HCT116 (cell line): ENCODE measurements around the gene C2orf81. TPM values are rescaled to one million over a fixed set of nuclear protein-coding genes. Genes with fewer than 3 reads are reported as not detected.
"Not testable (repeated sequence)": the region's sequence is repeated elsewhere in the genome, so short reads cannot be mapped to it uniquely, and the experiment has no call there.

Experiments
- ATAC-seq: fragments of 200-7000 bp; cut with Tn5 transposase; 2 replicates; pipeline ENCODE4 v1.9.1; 2020; ENCODE audit warnings: mild to moderate bottlenecking, moderate library complexity
- BruUV-seq: library from RNA; stranded (reverse); fragments of 400-500 nt; replicated peaks from 2 replicates; lab custom pipeline; 2021; lab: Mats Ljungman, UMichigan
- CTCF ChIA-PET: fragments of 300-600 bp; sonication (Branson Sonifier 250); formaldehyde crosslinking; loops from one replicate; lab custom pipeline; 2021; ENCODE audit warnings: antibody characterized with exemption; lab: Charles Lee
- POLR2A ChIA-PET: fragments of 300-600, 350-600 bp; sonication (Branson Sonifier 250); formaldehyde crosslinking; loops from one replicate; lab custom pipeline; 2021; ENCODE audit warnings: antibody characterized with exemption; lab: Charles Lee
- RAD21 ChIA-PET, 2 experiments: fragments of 300-600 bp; sonication (Branson Sonifier 250); formaldehyde crosslinking; loops; one replicate each; lab custom pipeline; 2023; ENCODE audit warnings: low total read pairs in 2 of 2; ENCODE audit not compliant: uncharacterized antibody in 2 of 2, unreplicated experiment in 2 of 2, low non-redundant PET in 1 of 2; lab: Charles Lee
- DNase-seq: peaks from one replicate; pipeline ENCODE4 v3.0.0-alpha.2; 2010; ENCODE audit warnings: low read depth, low spot score
- H2AFZ ChIP-seq: fragments of 200-600 bp; shearing (Covaris generic), sonication (generic); 2 replicates; pipeline ENCODE4 v1.6.1; 2017; ENCODE audit warnings: low read depth, mixed run types, mixed read lengths, antibody characterized with exemption, low read length; ENCODE audit not compliant: poor library complexity, severe bottlenecking
- H3K27ac ChIP-seq: 2 replicates; pipeline ENCODE4 v1.5.1; 2012; ENCODE audit warnings: low read depth, low read length
- H3K27me3 ChIP-seq: fragments of 200-600 bp; sonication (generic); 2 replicates; pipeline ENCODE4 v1.6.1; 2016; ENCODE audit warnings: mixed run types, low read length, mixed read lengths; ENCODE audit not compliant: insufficient read depth
- H3K36me3 ChIP-seq, 2 experiments: fragments of 200-500 bp in 1 of 2; fragments of 200-600 bp in 1 of 2; sonication (Bioruptor generic) in 1 of 2; sonication (generic) in 1 of 2; 2 replicates each; pipeline versions ENCODE4 v1.5.1 to v1.6.1; 2014 to 2016; ENCODE audit warnings: low read length in 2 of 2, inconsistent platforms in 1 of 2, mixed read lengths in 1 of 2, mixed run types in 1 of 2; ENCODE audit not compliant: insufficient read depth in 2 of 2, control insufficient read depth in 1 of 2
- H3K4me1 ChIP-seq, 2 experiments: fragments of 200-600 bp in 1 of 2; sonication (generic) in 1 of 2; 2 replicates each; pipeline versions ENCODE4 v1.5.1 to v1.6.1; 2012 to 2017; ENCODE audit warnings: low read length in 2 of 2, inconsistent platforms in 1 of 2, mild to moderate bottlenecking in 1 of 2, mixed read lengths in 1 of 2, mixed run types in 1 of 2, moderate library complexity in 1 of 2; ENCODE audit not compliant: insufficient read depth in 2 of 2, control insufficient read depth in 1 of 2
- H3K4me2 ChIP-seq: fragments of 200-600 bp; sonication (generic); 2 replicates; pipeline ENCODE4 v1.6.1; 2017; ENCODE audit warnings: mixed run types, low read length, mixed read lengths
- H3K4me3 ChIP-seq, 2 experiments: fragments of 200-600 bp in 1 of 2; sonication (generic) in 1 of 2; replicated peaks in 1 of 2; 2 replicates each; pipeline ENCODE4 v1.5.1; 2011 to 2016; ENCODE audit warnings: low read length in 2 of 2, control low read depth in 1 of 2, low read depth in 1 of 2, mild to moderate bottlenecking in 1 of 2, mixed read lengths in 1 of 2, mixed run types in 1 of 2
- H3K79me2 ChIP-seq: fragments of 200-600 bp; sonication (generic); 2 replicates; pipeline ENCODE4 v1.6.1; 2017; ENCODE audit warnings: mild to moderate bottlenecking, mixed run types, low read length, moderate library complexity, mixed read lengths; ENCODE audit not compliant: insufficient read depth
- H3K9ac ChIP-seq: fragments of 200-600 bp; sonication (generic); 2 replicates; pipeline ENCODE4 v1.6.1; 2016; ENCODE audit warnings: low read length, mixed read lengths
- H3K9me2 ChIP-seq: fragments of 200-600 bp; sonication (generic), shearing (Covaris generic); 2 replicates; pipeline ENCODE4 v1.6.1; 2017; ENCODE audit warnings: mixed run types, mild to moderate bottlenecking, moderate library complexity; ENCODE audit not compliant: insufficient read depth
- H3K9me3 ChIP-seq, 2 experiments: fragments of 200-500 bp in 1 of 2; fragments of 200-600 bp in 1 of 2; sonication (Bioruptor generic) in 1 of 2; sonication (generic) in 1 of 2; 2 replicates each; pipeline ENCODE4 v1.6.1; 2014 to 2017; ENCODE audit warnings: low read length in 2 of 2, mixed read lengths in 2 of 2, inconsistent platforms in 1 of 2, low read depth in 1 of 2, mild to moderate bottlenecking in 1 of 2, mixed run types in 1 of 2, moderate library complexity in 1 of 2; ENCODE audit not compliant: control insufficient read depth in 1 of 2, insufficient read depth in 1 of 2
- H4K20me1 ChIP-seq: fragments of 200-600 bp; sonication (generic), shearing (Covaris generic); 2 replicates; pipeline ENCODE4 v1.6.1; 2017; ENCODE audit warnings: mixed run types, mild to moderate bottlenecking, moderate library complexity; ENCODE audit not compliant: insufficient read depth
- SP1 ChIP-seq: IDR thresholded peaks from 2 replicates; pipeline ENCODE4 v1.6.1; 2012; ENCODE audit warnings: low read depth
- intact Hi-C: fragments of 100-400 bp; cut with micrococcal nuclease; formaldehyde crosslinking; loops from 2 replicates; pipeline ENCODE4 v1.10.0; 2022
- total RNA-seq: library from RNA; stranded (reverse); gene quantifications from one replicate; pipeline ENCODE4 v1.2.1, GENCODE V29; 2021; ENCODE audit not compliant: unreplicated experiment

The C2orf81 gene
- total RNA-seq, 1 experiment from 2014 or later = 6.5 TPM

- no peak for TF ChIP-seq SP1
- TF ChIP-seq, all 23 proteins: peak for 0
Measured at GRCh38 chr2:74444498-74445318, 23.3 kb upstream of the C2orf81 start (continued).

- POLR2A ChIA-PET = interaction anchor here (0.6 to 3.0 kb wide), 9 partner anchors 9 to 62 kb away, joined by 3 to 13 read pairs (median 4); partner anchors contain the start of genes DCTN1, INO80B and WBP1
- intact Hi-C loops, BruUV-seq: not testable (repeated sequence)
Measured at GRCh38 chr2:74442483-74443297, 21.3 kb upstream of the C2orf81 start.

More at GRCh38 chr2:74442483-74443297, 21.3 kb upstream of the C2orf81 start:
- DNase-seq, H3K9me3 ChIP-seq, H4K20me1 ChIP-seq, H3K27me3 ChIP-seq, H3K9me2 ChIP-seq, CTCF ChIA-PET: not testable (repeated sequence)
- Histone ChIP-seq H3K27ac (peak overlapping the region; percentile 99), H2AFZ (peak overlapping the region; percentile 13), H3K4me2 (peak overlapping the region; percentile 91), H3K36me3 (peaks cover 0 to 11% of the 10 kb centered on the region in 2 experiments; a peak in 1 of 4 replicates), H3K4me3 (peak overlapping the region; percentile 66 to 69), H3K79me2 (peaks cover 31% of the 10 kb centered on the region), H3K4me1 (peaks cover 29 to 47% of the 10 kb centered on the region in 2 experiments), H3K9ac (peak overlapping the region; percentile 78)
- peak; percentile 10 for ATAC-seq
- RAD21 ChIA-PET = interaction anchor here in 1 of 2 experiments (0.7 kb wide), 1 partner anchor 16 kb away, joined by 3 read pairs; the partner anchor contains the start of gene WBP1
